ENCODE results near the gene STARD7. TPM values are rescaled to one million over a fixed set of nuclear protein-coding genes. Genes with fewer than 3 reads are reported as not detected.

Gene STARD7
- total and polyA plus RNA-seq, 10 of the 15 experiments (the other 5 are each of a cell fraction or from before 2014, with no cell fraction given), result 85.4 to 237 (median 153) TPM

- H3K9me3 ChIP-seq (replicated peaks; ENCODE audit: control insufficient read depth, insufficient read depth, low read length), result no peaks in the 10 kb centered on the region
- POLR2A ChIA-PET, result interaction anchor here (0.7 to 3.8 kb wide), 8 partner anchors 11 to 64 kb away, joined by 3 to 66 read pairs (median 6); partner anchors contain the start of gene DUSP2
- peak overlapping the region; percentile 79 for H3K4me2 ChIP-seq (ENCODE audit: control insufficient read depth, insufficient read depth)
- SMC1A ChIA-PET (ENCODE audit: uncharacterized antibody, unreplicated experiment), result interaction anchor here (0.9 to 1.2 kb wide), 5 partner anchors 21 to 68 kb away, joined by 3 to 7 read pairs (median 3); no protein-coding TSS in a partner anchor
- TSS peak; percentile 76 for BruUV-seq (replicated peaks)
- H3K36me3 ChIP-seq (ENCODE audit: control insufficient read depth in 2 of 2, insufficient read depth in 2 of 2, low read length in 1 of 2), result peaks cover 0 to 3% of the 10 kb centered on the region in 2 experiments; a peak in 1 of 4 replicates
- ATAC-seq, result no peak
- 1% methylated on average over 11 of the region's 11 CpGs for WGBS (ENCODE audit: insufficient coverage, insufficient replicate concordance, low lambda C conversion rate, missing lambda C conversion rate)
- TF ChIP-seq CREB1 (IDR thresholded peaks at IDR 0.05; ENCODE audit: low read depth) (peak; percentile 76), YBX1 (IDR thresholded peaks at IDR 0.05) (no peak), ATF2 (IDR thresholded peaks at IDR 0.05; ENCODE audit: low read length) (0 out of 2 replicates have a peak, but pooled peaks have one; percentile 15), WRNIP1 (IDR thresholded peaks at IDR 0.05; ENCODE audit: borderline replicate concordance, low read depth, low read length) (0 out of 2 replicates have a peak, but pooled peaks have one; percentile 16)
- CTCF ChIA-PET, result interaction anchor here (1.3 to 10.2 kb wide), 4 partner anchors 33 to 69 kb away, joined by 4 to 90 read pairs (median 20); partner anchors contain the start of gene ASTL
- H4K20me1 ChIP-seq (ENCODE audit: control insufficient read depth, insufficient read depth), result peaks cover 9% of the 10 kb centered on the region
- no peak for FAIRE-seq
- no peak overlapping the region for H2AFZ ChIP-seq (ENCODE audit: control insufficient read depth, low read depth, low read length)
- intact Hi-C loops (cut with micrococcal nuclease; ENCODE audit: unreplicated experiment), result loop anchor here (5.0 kb wide), 2 partner anchors 115 to 130 kb away; partner anchors contain the start of gene NCAPH
- peaks cover 34% of the 10 kb centered on the region for H3K4me1 ChIP-seq (ENCODE audit: control insufficient read depth, insufficient read depth, low read length)
- peaks cover 77% of the 10 kb centered on the region for H3K79me2 ChIP-seq (ENCODE audit: control insufficient read depth, insufficient read depth, low read length)
- in situ Hi-C loops (cut with MboI), result no loop called here
- RAD21 ChIA-PET (ENCODE audit: unreplicated experiment), result interaction anchor here (0.7 to 9.0 kb wide), 5 partner anchors 25 to 65 kb away, joined by 3 to 93 read pairs (median 8); no protein-coding TSS in a partner anchor
- DNase-seq (ENCODE audit: low read depth, low spot score), result no peak
- peak overlapping the region; percentile 92 for H3K27ac ChIP-seq (ENCODE audit: control insufficient read depth, insufficient read depth)
- H3K4me3 ChIP-seq, result peak overlapping the region; percentile 94
- peak overlapping the region; percentile 87 for H3K9ac ChIP-seq (ENCODE audit: control insufficient read depth, insufficient read depth, low read length)
- no peaks in the 10 kb centered on the region for H3K27me3 ChIP-seq (replicated peaks in 1 of 2; ENCODE audit: control insufficient read depth in 2 of 2, insufficient read depth in 2 of 2, low read length in 1 of 2)
Measured at GRCh38 chr2:96207073-96207773, 1.4 kb downstream of the STARD7 start.

All from GM12878 (cell line).